ENCODE results near the gene CTDP1. TPM values are rescaled to one million over a fixed set of nuclear protein-coding genes. Genes with fewer than 3 reads are reported as not detected.

The CTDP1 gene
- total RNA-seq, 1 experiment from 2014 or later, result 24.9 TPM

DNA sequence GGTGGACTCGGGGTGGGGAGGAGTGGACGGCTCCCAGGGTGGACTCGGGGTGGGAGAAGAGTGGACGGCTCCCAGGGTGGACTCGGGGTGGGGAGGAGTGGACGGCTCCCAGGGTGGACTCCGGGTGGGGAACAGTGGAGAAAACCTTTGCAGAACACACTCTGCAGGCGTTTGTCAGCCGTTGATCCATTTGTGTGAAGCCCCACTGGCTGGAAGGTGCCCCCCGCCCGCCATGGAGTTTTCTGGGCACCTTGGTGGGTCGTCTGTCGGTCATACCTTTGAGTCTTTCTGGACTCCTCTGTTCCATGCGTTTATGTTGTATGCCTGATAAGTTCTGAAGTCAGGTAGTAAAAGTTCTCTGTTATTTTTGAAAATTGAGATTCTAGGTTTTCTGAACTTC is 12.5 kb downstream of the CTDP1 start:
- no peaks in the 10 kb centered on the region for H3K4me1 ChIP-seq (ENCODE audit: control insufficient read depth in 1 of 2, insufficient read depth in 2 of 2, low read length in 2 of 2)
- peaks cover 60% of the 10 kb centered on the region for H3K79me2 ChIP-seq (ENCODE audit: insufficient read depth, low read length)
- H3K36me3 ChIP-seq (ENCODE audit: control insufficient read depth in 1 of 2, insufficient read depth in 2 of 2, low read length in 2 of 2), result no peaks in the 10 kb centered on the region; a peak in 1 of 4 replicates
- H3K4me3 ChIP-seq (replicated peaks in 1 of 2; ENCODE audit: low read depth in 1 of 2, low read length in 2 of 2), result no peak overlapping the region
- H3K27me3 ChIP-seq (ENCODE audit: insufficient read depth, low read length), result no peaks in the 10 kb centered on the region
- DNase-seq (ENCODE audit: low read depth, low spot score) (no peak), ATAC-seq (no peak)
- CTCF ChIA-PET, result no interaction called here
- no peak overlapping the region for H3K9ac ChIP-seq (ENCODE audit: low read length)
- POLR2A ChIA-PET, result no interaction called here
- H3K27ac ChIP-seq (ENCODE audit: low read depth, low read length), result no peak overlapping the region
- RAD21 ChIA-PET (ENCODE audit: low non-redundant PET in 1 of 2, low total read pairs in 2 of 2, uncharacterized antibody in 2 of 2, unreplicated experiment in 2 of 2), result no interaction called here
- no peaks in the 10 kb centered on the region for H3K9me3 ChIP-seq (ENCODE audit: control insufficient read depth in 1 of 2, insufficient read depth in 1 of 2, low read depth in 1 of 2, low read length in 2 of 2)
- TF ChIP-seq TCF7L2 (IDR thresholded peaks at IDR 0.05; ENCODE audit: borderline replicate concordance, extremely low read depth, insufficient read depth, insufficient read length) (no peak), CBX3 (IDR thresholded peaks at IDR 0.05; ENCODE audit: low read depth) (no peak), ZNF274 (IDR thresholded peaks at IDR 0.05; ENCODE audit: low read depth, low read length) (no peak), ZBTB33 (IDR thresholded peaks at IDR 0.05; ENCODE audit: extremely low read depth, insufficient replicate concordance, low read length) (no peak), ZFX (IDR thresholded peaks at IDR 0.05) (no peak), RAD21 (IDR thresholded peaks at IDR 0.05; ENCODE audit: low read depth) (no peak), ELF1 (IDR thresholded peaks at IDR 0.05; ENCODE audit: borderline replicate concordance, low read depth) (no peak)
- TF ChIP-seq, protein P1, sequence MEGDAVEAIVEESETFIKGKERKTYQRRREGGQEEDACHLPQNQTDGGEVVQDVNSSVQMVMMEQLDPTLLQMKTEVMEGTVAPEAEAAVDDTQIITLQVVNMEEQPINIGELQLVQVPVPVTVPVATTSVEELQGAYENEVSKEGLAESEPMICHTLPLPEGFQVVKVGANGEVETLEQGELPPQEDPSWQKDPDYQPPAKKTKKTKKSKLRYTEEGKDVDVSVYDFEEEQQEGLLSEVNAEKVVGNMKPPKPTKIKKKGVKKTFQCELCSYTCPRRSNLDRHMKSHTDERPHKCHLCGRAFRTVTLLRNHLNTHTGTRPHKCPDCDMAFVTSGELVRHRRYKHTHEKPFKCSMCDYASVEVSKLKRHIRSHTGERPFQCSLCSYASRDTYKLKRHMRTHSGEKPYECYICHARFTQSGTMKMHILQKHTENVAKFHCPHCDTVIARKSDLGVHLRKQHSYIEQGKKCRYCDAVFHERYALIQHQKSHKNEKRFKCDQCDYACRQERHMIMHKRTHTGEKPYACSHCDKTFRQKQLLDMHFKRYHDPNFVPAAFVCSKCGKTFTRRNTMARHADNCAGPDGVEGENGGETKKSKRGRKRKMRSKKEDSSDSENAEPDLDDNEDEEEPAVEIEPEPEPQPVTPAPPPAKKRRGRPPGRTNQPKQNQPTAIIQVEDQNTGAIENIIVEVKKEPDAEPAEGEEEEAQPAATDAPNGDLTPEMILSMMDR (IDR thresholded peaks at IDR 0.05 in 2 of 3, conservative IDR thresholded peaks at IDR 0.05 in 1 of 3; ENCODE audit: borderline replicate concordance in 1 of 3, insufficient read depth in 1 of 3, low read depth in 2 of 3, low read length in 2 of 3), result no peak
- H4K20me1 ChIP-seq (ENCODE audit: insufficient read depth), result no peaks in the 10 kb centered on the region
- intact Hi-C loops (cut with micrococcal nuclease), result no loop called here
- H3K4me2 ChIP-seq (ENCODE audit: low read length), result no peak overlapping the region
- no TSS peak for BruUV-seq (replicated peaks)
- H2AFZ ChIP-seq (ENCODE audit: low read depth, low read length, poor library complexity, severe bottlenecking), result no peak overlapping the region
- H3K9me2 ChIP-seq (ENCODE audit: insufficient read depth), result no peaks in the 10 kb centered on the region
